HPDE6-E6E7 (cell line): ENCODE measurements around the gene RAN.
"Not testable (repeated sequence)": the region's sequence is repeated elsewhere in the genome, so short reads cannot be mapped to it uniquely, and the experiment has no call there.

Source experiments
- DNase-seq: peaks from one replicate; pipeline ENCODE4 v3.0.0; 2011; ENCODE audit warnings: missing footprints; ENCODE audit errors: extremely low spot score

The RAN gene

GRCh38 chr12:130871286-130872178 is at the start of gene RAN:
Gene RAN (plus strand): TSS chr12:130872066. CDS start chr12:130872594, 528 bp downstream.
- peak; percentile 96 for DNase-seq

DNA sequence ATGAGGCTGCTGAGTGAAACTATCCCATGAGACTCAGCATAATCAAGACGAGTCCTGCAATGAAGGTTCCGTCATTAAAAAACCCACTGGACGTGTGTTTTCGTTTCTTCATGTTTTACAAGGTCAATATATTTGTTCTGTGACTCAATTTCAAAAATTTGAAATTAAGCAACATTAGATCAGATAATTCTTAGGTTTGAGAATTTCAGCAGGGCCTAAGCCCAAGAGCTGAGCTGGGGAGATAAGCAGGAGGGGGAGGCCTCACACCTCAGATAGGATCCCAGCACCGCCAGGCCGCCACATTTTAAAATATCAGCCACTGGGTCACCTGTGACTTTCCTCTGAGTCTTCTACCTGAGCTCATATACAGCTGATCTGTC is 46.1 kb upstream of the RAN start:
- DNase-seq: no peak

DNA sequence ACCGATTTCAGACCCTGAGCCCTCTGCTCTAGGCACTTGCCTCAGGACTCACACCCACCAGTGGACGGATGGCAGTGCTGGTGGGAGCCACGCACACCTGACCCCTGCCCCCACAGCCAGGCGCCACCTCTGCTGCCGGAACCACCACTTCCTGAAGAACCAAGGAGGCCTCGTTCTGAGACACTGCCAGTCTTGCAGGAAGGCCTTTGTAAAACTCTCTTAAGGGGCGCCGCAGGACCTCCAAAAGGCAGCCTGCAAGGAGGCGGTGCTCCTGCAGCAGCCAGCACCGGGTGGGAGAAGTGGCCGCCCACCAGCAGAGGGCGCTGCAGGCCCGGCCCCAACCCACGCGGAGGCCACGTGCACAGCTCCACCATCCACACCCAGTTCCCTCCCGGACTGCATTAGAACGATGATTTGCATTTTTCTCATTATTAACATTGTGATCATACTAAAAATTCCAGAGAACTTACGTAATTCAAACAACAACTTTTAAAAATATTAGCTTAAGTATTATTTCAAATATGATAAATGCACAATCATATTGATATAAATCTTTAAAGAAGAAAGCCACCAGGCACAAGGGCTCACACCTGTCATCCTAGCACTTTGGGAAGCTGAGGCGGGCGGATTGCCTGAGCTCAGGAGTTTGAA is 45.6 kb upstream of the RAN start:
- peak; percentile 23 for DNase-seq

- no peak for DNase-seq
These were observed 44.4 kb upstream of the RAN start for GRCh38 chr12:130827432-130827831.

DNA sequence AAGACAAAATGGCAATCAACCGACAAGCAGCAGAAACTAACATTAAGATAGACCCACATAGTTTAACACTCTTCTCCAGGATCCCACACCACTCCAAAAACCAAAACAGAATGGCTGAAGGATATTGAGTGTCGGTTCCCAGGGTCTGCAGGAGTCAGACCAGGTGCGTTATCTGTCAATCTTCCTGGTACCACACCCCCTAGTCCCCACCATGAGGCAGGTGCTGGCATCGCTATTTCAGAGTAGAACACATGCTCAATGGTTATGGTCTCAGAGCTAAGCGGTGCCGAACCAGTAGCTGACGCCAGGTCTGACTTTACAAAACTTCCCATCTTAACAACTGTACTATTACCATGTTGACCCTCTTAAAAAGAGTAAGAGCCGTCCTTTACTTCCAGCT is 43.0 kb upstream of the RAN start:
- DNase-seq: no peak

- DNase-seq: no peak
These were observed 42.2 kb upstream of the RAN start for GRCh38 chr12:130829391-130830245.

DNA sequence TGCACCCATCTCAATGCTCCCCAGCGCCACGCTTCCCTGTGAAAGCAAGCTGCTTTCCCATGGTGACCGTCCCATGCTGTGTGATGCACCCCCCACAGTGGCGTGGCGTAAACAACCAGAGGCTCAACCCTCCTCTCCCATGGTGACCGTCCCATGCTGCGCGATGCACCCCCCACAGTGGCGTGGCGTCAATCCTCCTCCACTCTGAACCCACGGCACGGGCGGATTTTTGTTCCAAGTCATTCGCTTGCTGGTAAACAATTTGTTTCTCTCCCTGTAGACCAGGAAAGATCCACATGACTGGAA is 41.7 kb upstream of the RAN start:
- no peak for DNase-seq

GRCh38 chr12:130831246-130831645 is 40.6 kb upstream of the RAN start:
- DNase-seq: no peak

DNA sequence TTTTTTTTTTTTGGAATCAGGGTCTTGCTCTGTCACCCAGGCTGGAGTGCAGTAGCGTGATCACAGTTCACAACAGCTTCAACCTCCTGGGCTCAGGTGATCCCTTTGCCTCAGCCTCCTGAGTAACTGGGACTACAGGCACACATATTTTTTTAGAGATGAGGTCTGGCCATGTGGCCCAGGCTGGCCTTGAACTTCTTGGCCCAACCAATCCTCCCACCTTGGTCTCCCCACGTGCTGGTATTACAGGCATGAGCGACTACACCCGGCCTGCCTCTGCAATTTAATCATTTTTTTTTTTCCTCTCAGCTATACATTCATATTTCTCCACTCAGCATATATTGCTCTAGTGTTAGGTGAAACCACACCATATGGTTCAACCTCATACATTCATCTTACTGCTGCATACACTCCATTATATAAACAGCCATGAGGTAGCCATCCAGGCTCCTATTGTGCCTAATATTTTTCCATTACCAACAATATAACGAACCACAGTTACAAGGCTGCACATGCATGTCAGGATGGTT is 39.9 kb upstream of the RAN start:
- no peak for DNase-seq

DNA sequence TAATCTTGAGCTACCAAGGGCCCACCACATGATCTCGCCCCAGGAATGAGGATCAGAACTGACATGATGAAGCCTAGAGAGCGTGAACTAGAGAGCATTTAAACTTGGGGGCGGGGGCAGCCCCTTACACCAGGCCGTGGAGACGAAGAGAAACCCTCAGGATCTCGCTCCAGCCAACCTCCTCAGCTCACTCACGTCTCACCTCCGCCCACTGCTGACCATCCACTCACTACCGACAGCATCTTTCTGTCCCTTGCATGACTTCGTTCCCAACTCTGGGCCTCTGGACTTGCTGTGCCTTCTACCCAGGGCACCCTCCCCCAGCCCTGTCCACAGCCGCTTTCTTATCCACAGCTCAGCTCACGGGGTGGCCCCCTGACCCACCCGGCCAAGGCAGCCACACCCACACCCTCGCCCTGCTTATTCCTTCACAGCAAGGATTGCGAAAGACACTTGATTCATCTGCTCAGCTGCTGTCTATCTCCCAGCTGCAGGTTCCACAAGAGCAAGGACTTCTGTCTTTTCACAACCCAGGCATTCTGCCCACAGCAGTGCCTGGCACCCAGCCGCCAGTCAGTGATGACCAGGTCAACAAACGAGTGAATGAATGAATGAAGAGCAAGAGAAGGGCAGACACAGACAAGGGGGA is 39.2 kb upstream of the RAN start:
- peak; percentile 21 for DNase-seq

GRCh38 chr12:130835011-130835410 is 36.9 kb upstream of the RAN start:
- DNase-seq: no peak

- no peak for DNase-seq
These were observed 36.4 kb upstream of the RAN start for GRCh38 chr12:130835436-130835835.

GRCh38 chr12:130838284-130838950 is 33.4 kb upstream of the RAN start:
- no peak for DNase-seq

DNA sequence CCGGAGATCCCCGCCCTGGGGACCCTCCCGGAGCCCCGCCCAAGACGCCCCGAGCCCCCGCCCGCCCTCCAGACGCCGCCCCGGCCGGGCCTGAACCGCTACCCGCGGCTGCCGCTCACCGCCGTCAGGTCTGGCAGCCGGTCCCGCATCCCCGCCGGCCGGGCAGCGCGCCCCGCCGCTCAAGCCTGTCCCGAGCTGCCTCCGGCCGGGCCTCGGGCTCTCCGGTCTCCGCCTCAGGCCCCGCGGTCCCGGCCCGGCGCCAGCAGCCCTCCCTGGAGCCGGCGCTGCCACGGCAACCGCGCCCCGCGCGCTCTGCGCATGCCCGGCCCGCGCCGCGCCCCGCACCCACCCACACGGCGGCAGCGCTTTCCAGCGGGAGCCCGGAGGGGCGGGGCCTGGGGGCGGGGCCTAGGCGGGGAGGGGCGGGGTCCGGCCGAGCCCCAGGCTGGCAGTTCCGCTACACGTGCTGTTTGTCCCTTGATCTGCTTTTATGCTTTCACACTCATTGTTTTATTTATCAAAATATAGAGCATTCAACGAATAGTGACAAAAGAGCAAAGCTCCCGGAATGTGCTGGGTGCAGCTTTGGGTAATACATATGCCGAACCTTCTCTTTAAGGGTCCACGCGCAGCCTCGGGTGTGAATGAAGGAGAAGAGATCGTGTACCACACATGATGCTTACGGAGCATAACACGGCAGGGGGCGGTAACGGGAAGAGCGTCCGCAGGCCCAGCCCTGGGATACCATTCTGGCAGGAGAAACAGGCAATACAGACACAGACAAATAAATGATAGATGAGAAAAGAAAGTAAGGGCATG is 32.7 kb upstream of the RAN start, which contains the start of gene STX2:
TSS of gene STX2 (minus strand) at position 300 of the 819 bp plus-strand sequence. CDS start at position 149, 151 bp downstream.
- peak; percentile 88 for DNase-seq

DNA sequence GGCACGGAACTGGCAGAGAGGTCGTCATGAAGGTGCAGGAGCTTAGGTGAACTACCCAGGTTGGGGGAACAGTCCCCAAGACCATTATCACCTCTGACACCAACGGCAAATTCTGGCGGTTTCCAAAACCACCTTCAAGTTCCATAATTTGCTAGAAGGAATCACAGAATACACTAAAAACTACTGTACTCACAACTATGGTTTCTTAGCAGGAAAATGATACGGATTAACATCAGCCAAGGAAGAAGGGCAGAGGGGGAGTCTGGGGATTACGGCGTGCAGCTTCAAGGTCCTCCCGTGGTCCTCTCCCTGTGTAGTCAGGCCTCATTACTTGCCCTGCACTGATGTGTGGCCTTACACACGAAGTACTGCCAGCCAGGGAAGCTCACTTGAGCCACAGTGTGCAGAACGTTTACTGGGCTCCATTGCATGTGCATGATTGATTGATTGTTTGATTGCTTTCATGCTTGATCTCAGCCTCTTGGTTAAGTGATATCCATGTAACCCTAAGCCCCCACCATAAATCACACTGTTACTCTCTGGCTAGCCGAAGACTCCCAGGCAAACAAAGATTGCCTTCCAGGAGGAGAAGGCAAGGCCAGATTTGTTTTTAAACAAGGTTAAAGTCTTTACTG is 32.0 kb upstream of the RAN start:
- no peak for DNase-seq

- DNase-seq: no peak
These were observed 25.5 kb upstream of the RAN start for GRCh38 chr12:130846369-130846768.

DNA sequence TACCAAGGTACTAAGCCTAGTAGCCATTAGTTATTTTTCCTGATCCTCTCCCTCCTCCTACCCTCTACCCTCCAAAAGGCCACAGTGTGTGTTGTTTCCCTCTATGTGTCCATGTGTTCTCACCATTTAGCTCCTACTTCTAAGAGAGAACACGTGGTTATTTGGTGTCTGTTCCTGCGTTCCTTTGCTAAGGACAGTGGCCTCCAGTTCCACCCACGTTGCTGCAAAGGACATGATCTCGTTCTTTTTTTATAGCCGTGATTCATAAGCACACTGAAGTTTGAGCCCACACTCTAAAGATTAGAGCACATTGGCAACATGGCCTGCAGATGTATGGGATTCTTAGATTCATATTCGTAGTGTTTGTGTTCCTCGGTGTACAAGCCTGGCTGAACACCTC is 24.8 kb upstream of the RAN start:
- no peak for DNase-seq

DNA sequence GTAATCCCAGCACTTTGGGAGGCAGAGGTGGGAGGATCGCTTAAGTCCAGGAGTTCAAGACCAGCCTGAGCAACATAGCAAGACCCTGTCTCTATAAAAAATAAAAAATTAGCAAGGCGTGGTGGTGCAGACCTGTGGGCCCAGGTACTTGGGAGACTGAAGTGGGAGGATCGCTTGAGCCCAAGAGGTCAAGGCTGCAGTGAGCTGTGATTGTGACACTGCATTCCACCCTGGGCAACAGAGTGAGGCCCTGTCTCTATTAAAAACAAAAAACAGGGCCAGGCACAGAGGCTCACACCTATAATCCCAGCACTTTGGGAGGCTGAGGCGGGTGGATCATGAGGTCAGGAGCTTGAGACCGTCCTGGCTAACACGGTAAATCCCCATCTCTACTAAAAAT is 23.8 kb upstream of the RAN start:
- DNase-seq: not testable (repeated sequence)

- DNase-seq: not testable (repeated sequence)
These were observed 23.0 kb upstream of the RAN start for GRCh38 chr12:130848785-130849305.
